Esophagus squamous epithelium (tissue), 5 donors: ENCODE results near the gene ZNF322. TPM values are rescaled to one million over a fixed set of nuclear protein-coding genes. Genes with fewer than 3 reads are reported as not detected.

Source experiments
- DNase-seq: peaks from one replicate; lab custom pipeline; 2025; lab: John Stamatoyannopoulos, UW
- H3K27ac ChIP-seq, 4 donors: fragments of 200-600 bp; sonication (generic); one replicate each; pipeline ENCODE4 v1.5.1; 2016 to 2019; ENCODE audit warnings: mild to moderate bottlenecking in 1 of 4
- H3K27me3 ChIP-seq, 4 donors: fragments of 200-600 bp; sonication (generic); 1 replicate in 3 of 4; 2 replicates in 1 of 4; pipeline versions ENCODE4 v1.5.1 to v1.6.0; 2017 to 2021; ENCODE audit warnings: antibody characterized with exemption in 1 of 4
- H3K36me3 ChIP-seq, 3 donors: fragments of 200-600 bp; sonication (generic); one replicate each; pipeline ENCODE4 v1.5.1; 2016 to 2019
- H3K4me1 ChIP-seq, 3 donors: fragments of 200-600 bp; sonication (generic); one replicate each; pipeline ENCODE4 v1.5.1; 2017 to 2019
- H3K4me3 ChIP-seq, 4 donors: fragments of 200-600 bp; sonication (generic); 1 replicate in 3 of 4; 2 replicates in 1 of 4; pipeline ENCODE4 v1.5.1; 2016 to 2019; ENCODE audit warnings: mild to moderate bottlenecking in 2 of 4, moderate library complexity in 1 of 4
- H3K9me3 ChIP-seq, 3 donors: fragments of 200-600 bp; sonication (generic); one replicate each; pipeline ENCODE4 v1.5.1; 2016 to 2019
- CTCF ChIP-seq, 6 experiments: fragments of 450-650 bp in 4 of 6; fragments of 200-600 bp in 2 of 6; sonication (generic) in 2 of 6; IDR thresholded peaks; one replicate each; pipeline ENCODE4 v1.5.1; 2016 to 2019; ENCODE audit warnings: antibody characterized with exemption in 6 of 6, mild to moderate bottlenecking in 4 of 6, moderate library complexity in 4 of 6
- POLR2A ChIP-seq, 4 donors: fragments of 450-650 bp; IDR thresholded peaks; one replicate each; pipeline ENCODE4 v1.6.1; 2017; ENCODE audit warnings: antibody characterized with exemption in 4 of 4, mild to moderate bottlenecking in 4 of 4, moderate library complexity in 3 of 4
- WGBS, 2 donors: methylation state at CpG; one replicate each; pipeline ENCODE4 v1.1.5; 2018; 5-methylcytosine and 5-hydroxymethylcytosine counted together
- intact Hi-C: fragments of 100-400 bp; cut with DNase I; formaldehyde crosslinking; loops from one replicate; pipeline ENCODE4 v1.15.0; 2022
- total RNA-seq, 4 donors: library from RNA; depleted of rRNA; stranded (reverse); fragments of >200 nt; gene quantifications; one replicate each; pipeline ENCODE4 v1.1.0, GENCODE V29; 2016
- donor health status: DM: yes; HTN: yes; CAD: no.

The ZNF322 gene
- total RNA-seq, 4 donors from 2014 or later, result 3.8 to 11.3 (median 8.2) TPM

- Histone ChIP-seq H3K36me3 (no peaks in the 10 kb centered on the region), H3K9me3 (no peaks in the 10 kb centered on the region), H3K27ac (no peak overlapping the region), H3K4me3 (peak overlapping the region in 1 of 4 donors; percentile 38), H3K4me1 (no peaks in the 10 kb centered on the region), H3K27me3 (peaks cover 0 to 18% (median 0%) of the 10 kb centered on the region in 4 donors)
- TF ChIP-seq CTCF (IDR thresholded peaks at IDR 0.05) (peak; percentile 28 to 71 (median 52)), POLR2A (IDR thresholded peaks at IDR 0.05) (no peak)
- WGBS, 2 donors, result 43 to 50% methylated on average over 7 of the region's 7 CpGs
- DNase-seq, result no peak
- intact Hi-C loops, result loop anchor here (10.0 kb wide), 1 partner anchor 477 kb away; no protein-coding TSS in a partner anchor
Measured at GRCh38 chr6:26607434-26608230, 51.9 kb downstream of the ZNF322 start.

GRCh38 chr6:26604797-26605196 is 54.7 kb downstream of the ZNF322 start:
- no peaks in the 10 kb centered on the region for H3K27me3 ChIP-seq
- peaks cover 0 to 9% (median 0%) of the 10 kb centered on the region in 3 donors for H3K36me3 ChIP-seq
- no peak overlapping the region for H3K4me3 ChIP-seq
- TF ChIP-seq CTCF (IDR thresholded peaks at IDR 0.05), result no peak
- H3K9me3 ChIP-seq, result no peaks in the 10 kb centered on the region
- intact Hi-C loops, result loop anchor here (10.0 kb wide), 1 partner anchor 480 kb away; no protein-coding TSS in a partner anchor
- no peak overlapping the region for H3K27ac ChIP-seq
- 62 to 65% methylated on average over 3 of the region's 3 CpGs for WGBS, 2 donors
- H3K4me1 ChIP-seq, result no peaks in the 10 kb centered on the region
- no peak for DNase-seq

- 63 to 66% methylated on average over 3 of the region's 3 CpGs for WGBS, 2 donors
- Histone ChIP-seq H3K4me3 (no peak overlapping the region), H3K27me3 (no peaks in the 10 kb centered on the region), H3K9me3 (no peaks in the 10 kb centered on the region), H3K4me1 (no peaks in the 10 kb centered on the region), H3K36me3 (peaks cover 0 to 17% (median 2%) of the 10 kb centered on the region in 3 donors), H3K27ac (no peak overlapping the region)
- TF ChIP-seq CTCF (IDR thresholded peaks at IDR 0.05), result no peak
- TF ChIP-seq POLR2A (IDR thresholded peaks at IDR 0.05), result no peak
- intact Hi-C loops, result loop anchor here (10.0 kb wide), 1 partner anchor 481 kb away; no protein-coding TSS in a partner anchor
- DNase-seq, result no peak
Measured at GRCh38 chr6:26604026-26604425, 55.5 kb downstream of the ZNF322 start.

- DNase-seq, result no peak
- Histone ChIP-seq H3K27me3 (no peaks in the 10 kb centered on the region), H3K36me3 (peaks cover 0 to 27% (median 10%) of the 10 kb centered on the region in 3 donors), H3K9me3 (no peaks in the 10 kb centered on the region), H3K4me1 (peaks cover 6 to 15% (median 9%) of the 10 kb centered on the region in 3 donors), H3K4me3 (no peak overlapping the region), H3K27ac (no peak overlapping the region)
- WGBS, 2 donors, result 68 to 79% methylated on average over 3 of the region's 3 CpGs
- TF ChIP-seq POLR2A (IDR thresholded peaks at IDR 0.05) (no peak), CTCF (IDR thresholded peaks at IDR 0.05) (no peak)
- intact Hi-C loops, result loop anchor here (10.0 kb wide), 1 partner anchor 483 kb away; no protein-coding TSS in a partner anchor
Measured at GRCh38 chr6:26602262-26602661, 57.3 kb downstream of the ZNF322 start.

- no peak for DNase-seq
- intact Hi-C loops, result loop anchor here (10.0 kb wide), 1 partner anchor 484 kb away; no protein-coding TSS in a partner anchor
- Histone ChIP-seq H3K27ac (no peak overlapping the region), H3K27me3 (no peaks in the 10 kb centered on the region), H3K4me1 (peaks cover 9 to 21% (median 12%) of the 10 kb centered on the region in 3 donors), H3K9me3 (no peaks in the 10 kb centered on the region), H3K4me3 (no peak overlapping the region), H3K36me3 (peaks cover 0 to 27% (median 10%) of the 10 kb centered on the region in 3 donors)
- no peak for TF ChIP-seq POLR2A (IDR thresholded peaks at IDR 0.05)
- no peak for TF ChIP-seq CTCF (IDR thresholded peaks at IDR 0.05)
Measured at GRCh38 chr6:26600759-26601158, 58.8 kb downstream of the ZNF322 start.
